Medulla oblongata (tissue), 1 donor: ENCODE measurements around the gene PACS1.
"Not testable (repeated sequence)": the region's sequence is repeated elsewhere in the genome, so short reads cannot be mapped to it uniquely, and the experiment has no call there.

Source experiments
- DNase-seq: peaks from one replicate; pipeline ENCODE4 v3.0.0-alpha.2; 2015; ENCODE audit errors: extremely low spot score

Gene PACS1

DNA sequence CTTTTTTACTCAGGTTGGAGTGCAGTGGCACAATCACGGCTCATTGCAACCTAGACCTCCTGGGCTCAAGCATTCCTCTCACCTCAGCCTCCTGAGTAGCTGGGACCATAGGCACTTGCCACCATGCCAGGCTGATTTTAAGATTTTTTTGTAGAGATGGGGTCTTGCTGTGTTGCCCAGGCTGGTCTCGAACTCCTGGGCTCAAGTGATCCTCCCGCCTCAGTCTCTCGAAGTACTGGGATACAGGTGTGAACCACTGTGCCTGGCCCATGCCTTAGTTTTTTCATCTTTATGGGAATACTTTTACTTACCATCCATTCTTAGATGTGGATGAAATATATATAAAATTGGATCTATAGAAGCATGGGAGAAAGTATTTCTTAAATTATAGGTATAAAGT lies 5.2 kb downstream of the PACS1 start:
- DNase-seq = no peak

DNA sequence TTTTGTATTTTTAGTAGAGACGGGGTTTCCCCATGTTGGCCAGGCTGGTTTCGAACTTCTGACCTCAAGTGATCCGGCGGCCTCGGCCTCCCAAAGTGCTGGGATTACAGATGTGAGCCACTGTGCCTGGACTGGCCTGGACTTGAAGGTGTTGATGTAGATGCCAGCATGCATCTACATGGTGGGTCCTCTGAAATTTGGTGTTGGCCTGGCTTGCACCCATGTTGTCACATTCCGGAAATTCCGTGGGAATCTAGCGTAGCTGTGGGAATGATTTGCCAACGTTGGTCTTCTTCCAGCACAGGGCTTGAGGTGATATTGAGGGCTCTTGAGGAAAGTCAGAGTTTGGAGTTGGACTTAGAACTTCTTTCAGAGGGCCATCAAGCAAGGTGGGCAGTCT lies 6.5 kb downstream of the PACS1 start:
- no peak for DNase-seq

DNA sequence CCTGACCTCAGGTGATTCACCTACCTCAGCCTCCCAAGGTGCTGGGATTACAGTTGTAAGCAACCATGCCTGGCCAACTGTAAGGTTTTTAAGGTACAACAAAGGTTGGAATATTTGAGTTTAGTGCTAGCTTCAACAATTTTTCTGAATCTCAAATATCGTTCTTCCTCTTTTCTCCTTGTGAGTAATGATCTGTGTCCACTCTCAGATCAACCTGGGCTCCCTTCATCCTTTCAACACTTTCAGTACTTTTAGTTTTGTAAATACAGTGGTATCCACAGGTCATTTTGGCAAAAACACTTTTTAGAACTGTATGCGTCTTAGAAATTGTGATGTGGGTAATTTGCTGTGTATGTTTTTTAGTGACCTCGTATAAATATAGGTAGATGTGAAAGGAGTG lies 7.9 kb downstream of the PACS1 start:
- no peak for DNase-seq

DNA sequence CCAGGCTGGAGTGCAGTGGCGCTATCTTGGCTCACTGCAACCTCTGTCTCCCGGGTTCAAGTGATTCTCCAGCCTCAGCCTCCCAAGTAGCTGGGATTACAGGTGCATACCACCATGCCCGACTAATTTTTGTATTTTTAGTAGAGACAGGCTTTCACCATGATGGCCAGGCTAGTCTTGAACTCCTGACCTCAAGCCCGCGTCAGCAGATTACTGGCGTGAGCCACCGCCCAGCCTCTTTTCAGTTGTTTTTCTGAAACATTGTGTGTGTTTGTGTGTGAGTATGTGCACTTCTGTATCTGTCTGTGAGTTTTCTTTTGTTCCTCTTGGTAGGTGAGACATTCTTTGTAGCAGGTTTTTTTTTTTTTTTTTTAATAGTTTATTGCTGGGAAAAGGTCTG lies 8.9 kb downstream of the PACS1 start:
- DNase-seq = not testable (repeated sequence)

DNA sequence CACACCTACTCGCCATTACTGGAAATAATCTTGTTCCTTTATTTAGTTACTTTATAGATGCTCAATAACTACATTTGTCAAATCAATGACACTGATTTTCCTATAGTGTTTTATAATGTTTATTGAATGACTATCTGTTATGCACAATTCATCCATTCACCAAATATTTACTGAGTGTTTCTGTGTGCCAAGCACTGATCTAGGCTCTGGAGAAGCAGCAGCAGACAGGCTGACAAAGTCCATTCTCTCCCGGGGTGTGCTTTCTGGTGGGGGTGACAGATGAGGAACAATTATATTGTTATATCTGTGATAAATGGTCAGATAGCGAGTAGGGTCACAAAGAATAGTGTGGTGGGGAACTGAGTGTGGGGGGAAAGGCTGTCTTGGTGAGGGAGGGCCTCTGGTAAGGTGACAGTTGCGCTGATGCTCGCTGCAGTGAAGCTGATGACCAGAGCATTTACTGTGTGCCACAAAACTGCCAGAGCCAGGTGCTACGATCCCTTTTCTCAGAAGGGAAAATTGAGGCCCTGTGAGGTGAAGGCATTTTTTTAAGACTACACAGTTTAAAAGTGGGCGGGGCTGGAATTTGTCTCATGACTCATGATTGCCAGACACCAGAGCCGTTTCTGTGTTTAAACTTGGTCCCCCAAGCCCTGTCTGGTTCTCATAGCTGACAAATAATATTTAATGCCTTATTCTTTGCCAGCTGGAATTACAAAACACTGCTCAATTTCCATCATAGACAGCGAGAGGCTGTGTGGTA lies 10.2 kb downstream of the PACS1 start:
- no peak for DNase-seq

DNA sequence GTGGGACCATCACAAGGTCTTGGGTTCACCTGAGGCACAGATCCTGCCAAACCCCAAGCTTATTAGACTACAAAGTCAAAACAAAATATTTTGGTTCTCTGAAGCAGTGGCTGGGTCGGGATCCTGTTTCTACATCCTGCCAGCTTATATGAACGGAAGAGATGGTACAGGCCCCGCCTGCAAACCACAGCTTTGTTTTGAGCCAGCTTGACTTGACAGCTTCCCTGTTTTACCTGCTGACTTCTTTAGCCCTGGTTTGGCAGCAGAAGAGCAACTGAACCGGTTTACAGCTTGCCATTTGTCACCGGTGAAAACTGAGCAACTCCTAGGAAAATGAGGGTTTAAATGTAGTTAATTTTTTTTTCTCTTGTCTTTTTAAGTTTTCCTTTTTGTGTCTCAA lies 11.4 kb downstream of the PACS1 start:
- DNase-seq = peak; percentile 70

DNA sequence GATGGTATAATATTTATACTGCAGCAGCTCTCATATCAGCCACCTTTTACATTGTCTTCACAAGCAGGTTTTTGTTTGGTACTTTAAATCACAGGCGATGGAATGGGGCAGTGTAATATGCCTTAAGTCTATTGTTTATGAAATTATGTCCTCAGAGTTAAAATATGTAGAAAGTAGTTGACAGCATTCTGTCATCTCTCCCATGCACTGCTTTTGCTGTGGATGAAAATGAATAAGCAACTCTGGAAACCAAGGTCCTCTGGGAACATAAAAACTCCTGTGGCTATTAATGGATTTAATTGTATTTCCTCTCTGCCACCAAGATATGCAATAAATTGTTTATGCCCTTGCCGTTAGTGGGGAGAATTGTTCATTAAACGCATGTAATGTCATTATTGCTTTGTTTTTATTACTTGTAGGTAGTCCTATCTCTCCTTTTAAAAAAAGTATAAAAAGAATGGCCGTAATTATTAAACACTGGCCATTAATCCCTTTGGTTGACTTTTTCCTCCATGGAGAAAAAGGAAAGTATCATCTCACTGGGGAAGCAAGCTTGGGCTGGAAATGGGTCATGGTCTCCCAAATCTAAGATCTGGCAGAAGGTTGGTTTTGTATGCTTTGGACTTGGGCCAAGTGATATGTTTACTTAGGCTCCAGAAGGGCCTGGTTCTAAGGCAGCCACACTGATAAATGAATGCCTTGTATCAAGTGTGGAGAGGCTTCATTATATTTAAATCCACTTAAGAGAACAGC lies 13.1 kb downstream of the PACS1 start:
- no peak for DNase-seq

DNA sequence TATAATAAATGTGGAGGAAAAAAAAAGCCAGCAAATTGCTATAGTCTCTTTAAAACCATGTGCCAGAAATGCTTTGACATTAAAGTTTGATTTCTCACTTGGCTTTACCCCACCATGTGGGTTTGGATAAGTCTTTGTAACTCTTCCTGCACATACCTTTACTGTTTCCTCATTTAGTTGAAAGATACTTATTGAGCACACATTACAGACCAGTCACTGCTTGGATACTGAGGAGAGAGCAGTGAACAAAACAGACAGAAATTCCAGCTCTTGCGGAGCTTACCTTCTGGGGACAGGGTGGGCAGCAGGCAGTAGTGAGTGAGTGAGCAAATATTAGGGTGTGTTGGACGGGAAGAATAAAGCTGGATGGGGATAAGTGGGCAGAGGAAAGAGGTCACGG lies 13.7 kb downstream of the PACS1 start:
- DNase-seq = no peak

DNA sequence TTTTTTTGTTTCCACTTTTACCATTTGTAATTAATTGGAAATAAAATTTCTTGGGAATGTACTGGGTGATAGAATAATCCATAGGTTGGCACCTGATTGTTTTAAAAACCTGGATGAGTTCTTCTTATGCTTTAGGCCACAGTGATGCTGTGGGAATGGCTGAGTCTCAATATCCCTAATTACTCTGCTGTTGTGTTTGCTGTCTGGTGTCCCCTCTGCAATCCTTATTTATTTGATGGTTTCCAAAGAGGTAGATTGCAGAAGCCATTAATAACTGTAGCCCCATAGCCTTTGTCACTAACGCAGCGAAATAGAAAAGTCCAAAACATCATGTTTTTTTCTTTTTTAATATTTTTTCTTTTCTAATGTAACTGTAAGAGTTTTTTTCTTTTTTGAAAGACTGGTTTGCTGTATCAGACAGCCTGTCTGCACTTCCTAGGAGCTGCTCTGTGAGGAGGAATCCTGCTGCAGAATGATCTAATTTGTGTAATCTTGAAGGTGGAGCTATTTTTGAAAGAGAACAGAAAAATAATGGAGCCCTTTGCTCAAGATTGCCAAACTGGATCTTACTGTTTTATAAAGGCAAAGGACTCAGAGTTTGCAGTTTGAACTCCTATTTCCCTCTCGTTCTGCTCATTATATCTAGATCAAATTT lies 14.9 kb downstream of the PACS1 start:
- no peak for DNase-seq

DNA sequence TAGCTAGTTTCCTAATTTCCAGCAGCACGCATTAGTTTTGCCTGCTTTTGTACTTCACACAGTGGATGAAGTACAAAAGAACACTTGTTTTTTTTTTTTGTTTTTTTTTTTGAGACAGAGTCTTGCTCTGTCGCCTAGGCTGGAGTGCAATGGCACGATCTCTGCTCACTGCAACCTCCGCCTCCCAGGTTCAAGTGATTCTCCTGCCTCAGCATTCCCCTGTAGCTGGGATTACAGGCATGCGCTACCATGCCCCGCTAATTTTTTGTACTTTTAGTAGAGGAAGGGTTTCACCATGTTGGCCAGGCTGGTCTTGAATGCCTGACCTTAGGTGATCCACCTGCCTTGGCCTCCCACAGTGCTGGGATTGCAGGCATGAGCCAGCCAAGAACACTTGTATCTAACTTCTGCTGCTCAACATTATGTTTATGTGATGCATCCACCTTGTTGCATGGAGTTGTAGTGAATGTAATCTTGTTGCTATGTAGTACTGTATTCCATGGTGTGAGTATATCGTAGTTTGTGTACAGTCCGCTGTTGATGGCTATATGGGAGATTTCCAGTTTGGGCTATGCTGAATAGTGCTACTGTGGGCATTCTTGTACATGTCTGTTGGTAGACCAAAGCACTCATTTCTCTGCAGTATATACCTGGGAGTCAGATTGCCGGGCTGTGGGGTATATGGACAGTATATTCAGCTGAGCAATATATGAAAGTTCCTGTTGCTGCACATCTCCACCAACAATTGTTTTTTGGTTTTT lies 17.3 kb downstream of the PACS1 start:
- DNase-seq = no peak

DNA sequence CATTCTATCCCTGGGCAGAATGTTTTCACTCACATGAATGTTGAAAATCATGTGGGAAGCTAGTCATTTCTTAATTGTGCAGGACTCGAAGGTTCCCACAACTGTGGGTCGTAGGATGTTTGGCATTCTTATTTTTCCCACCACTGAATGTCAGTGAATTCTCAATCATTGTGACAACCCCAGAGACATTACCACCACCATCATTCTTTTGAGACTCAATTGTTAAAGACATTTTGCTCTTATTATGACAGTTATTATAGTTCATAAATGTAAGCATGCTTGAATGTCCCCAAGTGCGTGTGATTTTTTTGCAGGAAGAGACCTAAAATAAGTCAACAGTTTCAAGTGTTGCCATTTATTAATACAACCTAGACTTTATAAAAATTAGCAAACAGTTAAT lies 19.0 kb downstream of the PACS1 start:
- no peak for DNase-seq

DNA sequence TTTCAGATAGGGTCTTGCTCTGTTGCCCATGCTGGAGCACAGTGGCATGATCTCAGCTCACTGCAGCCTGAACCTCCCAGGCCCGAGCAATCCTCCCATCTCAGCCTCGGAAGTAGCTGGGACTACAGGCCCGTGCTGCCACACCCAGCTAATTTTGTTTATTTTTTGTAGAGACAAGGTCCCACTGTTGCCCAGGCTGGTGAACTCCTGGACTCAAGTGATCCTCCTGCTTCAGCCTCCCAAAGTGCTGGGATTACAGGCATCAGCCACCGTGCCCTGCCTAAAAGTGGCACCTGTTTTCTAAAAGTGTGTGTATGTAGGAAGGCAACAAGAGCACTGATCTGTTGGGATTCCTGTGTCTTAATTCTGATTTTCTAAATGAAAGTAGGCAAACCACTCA lies 20.2 kb downstream of the PACS1 start:
- DNase-seq = no peak

DNA sequence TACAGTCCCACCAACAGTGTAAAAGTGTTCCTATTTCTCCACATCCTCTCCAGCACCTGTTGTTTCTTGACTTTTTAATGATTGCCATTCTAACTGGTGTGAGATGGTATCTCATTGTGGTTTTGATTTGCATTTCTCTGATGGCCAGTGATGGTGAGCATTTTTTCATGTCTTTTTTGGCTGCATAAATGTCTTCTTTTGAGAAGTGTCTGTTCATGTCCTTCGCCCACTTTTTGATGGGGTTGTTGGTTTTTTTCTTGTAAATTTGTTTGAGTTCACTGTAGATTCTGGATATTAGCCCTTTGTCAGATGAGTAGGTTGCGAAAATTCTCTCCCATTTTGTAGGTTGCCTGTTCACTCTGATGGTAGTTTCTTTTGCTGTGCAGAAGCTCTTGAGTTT lies 22.1 kb downstream of the PACS1 start:
- not testable (repeated sequence) for DNase-seq

DNA sequence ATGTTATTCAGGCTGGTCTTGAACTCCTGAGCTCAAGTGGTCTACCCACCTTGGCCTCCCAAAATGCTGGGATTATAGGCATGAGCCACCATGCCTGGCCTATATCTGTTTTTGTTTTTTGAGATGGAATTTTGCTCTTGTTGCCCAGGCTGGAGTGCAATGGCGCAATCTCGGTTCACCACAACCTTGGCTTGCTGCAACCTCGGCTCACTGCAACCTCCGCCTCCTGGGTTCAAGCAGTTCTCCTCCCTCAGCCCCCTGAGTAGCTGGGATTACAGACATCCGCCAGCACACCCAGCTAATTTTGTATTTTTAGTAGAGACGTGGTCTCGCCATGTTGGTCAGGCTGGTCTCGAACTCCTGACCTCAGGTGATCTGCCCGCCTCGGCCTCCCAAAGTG lies 29.7 kb downstream of the PACS1 start:
- not testable (repeated sequence) for DNase-seq

DNA sequence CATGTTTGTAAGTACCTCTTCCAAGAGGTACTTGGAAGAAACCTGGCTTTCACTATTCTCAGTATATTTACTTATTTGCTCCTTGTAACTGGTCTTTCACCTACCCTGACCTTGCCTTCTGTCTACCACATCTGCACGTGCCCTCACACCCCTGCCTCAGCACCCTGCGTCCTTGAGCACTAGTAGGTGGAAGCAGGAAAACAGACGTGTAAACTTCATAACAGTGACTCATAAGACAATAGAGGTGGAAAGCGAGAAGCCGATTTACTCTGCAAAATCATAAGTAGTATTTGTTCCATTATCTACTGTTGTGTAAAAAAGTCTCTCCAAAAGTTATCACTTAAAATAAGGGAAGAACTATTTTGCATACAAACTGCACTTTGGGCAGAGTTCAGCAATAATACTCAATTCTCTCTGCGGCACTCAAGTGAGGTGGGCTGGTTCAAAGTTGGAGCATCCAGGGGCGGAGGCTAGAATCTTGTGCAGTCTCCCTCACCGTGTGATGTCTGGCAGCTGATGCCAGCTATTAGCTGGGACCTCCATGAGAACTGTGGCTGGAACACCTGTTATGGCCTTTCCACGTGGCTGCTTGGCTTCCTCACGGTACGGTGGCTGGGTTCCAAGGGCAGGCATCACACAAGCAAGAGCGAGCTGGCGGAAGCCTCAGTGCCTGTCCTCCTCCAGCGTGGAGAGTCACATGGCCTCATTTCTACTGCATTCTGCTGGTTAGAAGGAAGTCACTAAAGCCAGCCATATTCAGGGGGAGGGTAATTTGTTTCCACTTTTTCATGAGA lies 30.4 kb downstream of the PACS1 start:
- DNase-seq = peak; percentile 86

DNA sequence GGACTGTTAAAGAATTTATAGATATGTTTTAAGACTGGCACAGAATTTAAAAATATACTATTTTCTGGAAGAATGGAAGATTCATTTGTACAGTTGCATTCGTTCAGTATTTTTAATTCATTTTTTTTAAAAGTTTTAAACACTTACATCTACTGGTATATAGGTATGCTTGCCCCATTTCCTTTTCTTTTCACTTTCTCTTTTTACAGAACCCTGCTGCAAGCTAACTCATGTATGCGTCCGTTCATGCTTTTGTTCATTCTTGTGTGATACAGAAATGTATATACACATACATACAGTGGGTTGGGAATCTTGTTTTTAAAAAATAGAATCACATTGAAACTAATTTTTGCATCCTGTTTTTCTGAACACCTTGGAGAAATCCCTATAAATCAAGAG lies 31.0 kb downstream of the PACS1 start:
- DNase-seq = no peak

DNA sequence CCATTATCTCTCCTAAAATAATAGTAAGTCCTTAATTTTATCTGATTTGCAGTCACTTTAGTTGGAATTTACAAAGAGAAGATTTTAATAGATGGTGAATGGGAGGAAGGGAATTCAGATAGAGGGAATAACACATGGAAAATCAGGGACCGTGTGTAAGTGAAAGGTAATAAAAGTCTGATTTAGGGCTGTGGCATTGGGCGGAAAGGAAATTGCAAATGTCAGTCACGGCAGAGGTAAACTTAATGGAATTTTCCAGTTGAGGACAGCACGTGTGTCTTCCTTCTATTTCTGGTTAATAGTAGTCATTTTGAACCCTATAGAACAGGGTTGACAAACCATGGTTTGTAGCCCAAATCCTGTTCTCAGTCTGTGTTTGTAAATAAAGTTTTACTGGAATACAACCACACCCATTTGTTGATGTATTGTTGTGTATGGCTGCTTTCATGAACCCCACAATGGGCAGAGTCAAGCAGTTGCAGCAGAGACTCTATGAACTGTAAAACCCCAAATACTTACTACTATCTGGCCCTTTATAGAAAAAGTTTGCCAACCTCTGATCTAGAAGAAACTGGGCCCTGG lies 34.1 kb downstream of the PACS1 start:
- DNase-seq = no peak

DNA sequence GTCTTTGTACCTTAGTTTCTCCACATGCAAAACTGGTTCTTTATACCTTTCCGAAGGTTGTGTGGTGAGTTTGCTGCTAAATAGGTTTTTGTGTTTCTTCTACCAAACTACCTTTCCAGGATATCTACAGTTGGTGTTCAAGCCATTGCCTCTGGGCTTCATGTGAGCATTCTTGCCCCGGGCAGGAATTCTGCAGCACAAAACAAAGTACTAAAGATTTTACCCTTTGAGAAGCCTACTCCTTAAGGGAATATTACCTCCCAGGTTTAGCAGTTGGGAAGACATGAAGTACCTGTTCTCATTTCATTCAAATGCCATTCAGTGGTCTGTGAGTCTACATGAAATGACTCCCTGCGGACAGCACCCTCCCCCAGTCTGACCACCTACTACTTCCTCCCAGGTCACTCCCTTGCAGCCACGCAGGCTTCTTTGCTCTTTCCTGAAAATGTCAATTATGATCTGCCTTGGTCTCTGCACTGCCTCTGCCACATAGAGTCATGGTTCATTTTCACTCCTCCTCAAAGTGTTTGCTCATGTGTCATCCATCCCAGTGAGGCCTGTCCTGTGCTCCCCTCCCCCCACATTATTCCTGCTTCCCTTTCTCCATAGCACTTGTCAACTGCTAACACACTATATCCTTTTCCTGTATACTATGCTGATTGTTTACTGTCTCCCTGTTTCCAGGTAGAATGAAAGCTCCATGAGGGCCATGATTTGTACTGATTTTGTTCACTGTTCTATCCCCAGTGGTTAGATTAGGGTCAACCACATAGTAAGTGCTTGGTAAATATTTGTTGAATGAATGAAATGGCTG lies 36.9 kb downstream of the PACS1 start:
- no peak for DNase-seq

DNA sequence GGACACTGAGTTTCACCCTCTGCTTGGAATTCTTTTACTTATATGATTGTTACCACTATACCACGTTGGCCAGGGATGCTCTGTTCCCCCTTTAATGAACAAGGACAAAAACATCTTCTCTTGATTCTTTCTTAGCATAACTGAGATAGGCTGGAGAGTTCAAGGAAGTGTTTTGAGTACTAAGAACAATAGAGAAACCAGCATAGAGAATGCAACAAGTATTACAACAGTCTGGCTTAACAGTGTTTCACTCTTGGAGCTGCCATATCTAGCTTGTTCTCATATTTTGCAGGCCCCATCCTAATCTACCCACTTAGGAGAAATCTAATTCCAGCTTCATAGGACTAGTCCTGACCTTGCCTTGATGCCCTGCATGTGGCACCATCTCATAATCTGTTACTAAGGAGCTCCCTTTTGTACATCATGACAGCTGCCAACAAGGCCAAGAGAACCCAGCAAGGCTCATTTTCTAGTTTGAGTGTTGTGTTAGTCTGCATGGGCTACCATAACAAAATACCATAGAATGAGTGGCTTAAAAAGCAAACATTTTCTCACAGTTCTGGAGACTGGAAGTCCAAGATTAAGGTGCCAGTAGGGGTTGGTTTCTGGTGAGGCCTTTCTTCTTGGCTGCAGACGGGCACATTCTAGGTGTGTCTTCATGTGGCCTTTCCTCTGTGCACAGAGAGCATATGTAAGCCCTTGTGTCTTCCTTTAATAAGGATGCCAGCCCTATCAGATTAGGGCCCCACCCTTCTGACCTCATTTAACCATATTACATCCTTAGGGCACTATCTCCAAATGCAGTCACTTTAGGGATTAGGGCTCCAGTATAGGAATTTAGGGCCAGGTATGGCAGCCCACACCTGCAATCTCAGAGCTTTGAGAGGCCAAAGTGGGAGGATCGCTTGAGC lies 37.8 kb downstream of the PACS1 start:
- no peak for DNase-seq
